ENCODE results near the gene RPL11.
"Not testable (repeated sequence)": the region's sequence is repeated elsewhere in the genome, so short reads cannot be mapped to it uniquely, and the experiment has no call there.

The RPL11 gene

GRCh38 chr1:23682946-23683345 is 8.7 kb upstream of the RPL11 start:
- in situ Hi-C loops (cut with HindIII; ENCODE audit: low sequenced_read_pairs) = no loop called here
- no peak overlapping the region for H3K4me3 ChIP-seq (ENCODE audit: low read depth, low read length)
- TF ChIP-seq CTCF (IDR thresholded peaks at IDR 0.05; ENCODE audit: low read depth, low read length, missing control alignments) = no peak
- no peak for DNase-seq (ENCODE audit: low read depth)

DNA sequence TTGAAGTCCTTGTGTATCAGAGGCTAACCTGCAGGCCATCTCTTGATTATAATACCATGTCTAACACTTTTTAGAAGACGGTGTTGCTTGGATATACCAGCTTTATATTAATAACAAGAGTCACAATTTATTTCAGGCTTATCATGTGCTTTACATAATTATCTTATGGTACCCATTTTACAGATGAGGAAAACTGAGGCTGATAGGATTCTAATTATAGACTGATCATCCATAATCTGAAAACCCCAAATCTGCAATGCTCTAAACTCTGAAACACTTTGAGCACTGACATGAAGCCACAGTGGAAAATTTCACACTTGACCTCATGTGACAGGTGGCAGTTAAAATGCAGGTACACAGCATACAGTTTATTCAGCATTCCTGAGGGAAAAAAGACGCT is 7.2 kb upstream of the RPL11 start:
- DNase-seq (ENCODE audit: low read depth) = no peak
- no peak overlapping the region for H3K4me3 ChIP-seq (ENCODE audit: low read depth, low read length)
- in situ Hi-C loops (cut with HindIII; ENCODE audit: low sequenced_read_pairs) = no loop called here
- no peak for TF ChIP-seq CTCF (IDR thresholded peaks at IDR 0.05; ENCODE audit: low read depth, low read length, missing control alignments)

GRCh38 chr1:23685197-23685596 is 6.4 kb upstream of the RPL11 start:
- in situ Hi-C loops (cut with HindIII; ENCODE audit: low sequenced_read_pairs) = not testable (repeated sequence)

DNA sequence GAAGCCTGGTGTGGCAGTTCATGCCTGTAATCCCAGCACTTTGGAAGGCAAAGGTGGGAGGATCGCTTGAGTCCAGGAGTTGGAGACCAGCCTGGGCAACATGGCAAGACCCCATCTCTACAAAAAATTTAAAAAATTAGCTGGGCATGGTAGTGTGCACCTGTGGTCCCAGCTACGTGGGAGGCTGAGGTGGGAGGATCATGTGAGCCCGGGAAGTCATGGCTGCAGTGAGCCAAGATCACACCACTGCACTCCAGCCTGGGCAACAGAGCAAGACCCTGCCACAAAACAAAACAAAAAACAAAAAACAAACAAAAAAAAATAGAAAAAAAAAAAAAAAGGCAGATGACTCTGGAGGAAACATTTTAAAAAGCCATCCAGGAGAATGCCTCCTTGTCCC is 3.9 kb upstream of the RPL11 start:
- DNase-seq (ENCODE audit: low read depth); H3K4me3 ChIP-seq (ENCODE audit: low read depth, low read length); in situ Hi-C loops (cut with HindIII; ENCODE audit: low sequenced_read_pairs): not testable (repeated sequence)

More at GRCh38 chr1:23685197-23685596, 6.4 kb upstream of the RPL11 start:
- H3K4me3 ChIP-seq (ENCODE audit: low read depth, low read length); DNase-seq (ENCODE audit: low read depth): not testable (repeated sequence)

DNA sequence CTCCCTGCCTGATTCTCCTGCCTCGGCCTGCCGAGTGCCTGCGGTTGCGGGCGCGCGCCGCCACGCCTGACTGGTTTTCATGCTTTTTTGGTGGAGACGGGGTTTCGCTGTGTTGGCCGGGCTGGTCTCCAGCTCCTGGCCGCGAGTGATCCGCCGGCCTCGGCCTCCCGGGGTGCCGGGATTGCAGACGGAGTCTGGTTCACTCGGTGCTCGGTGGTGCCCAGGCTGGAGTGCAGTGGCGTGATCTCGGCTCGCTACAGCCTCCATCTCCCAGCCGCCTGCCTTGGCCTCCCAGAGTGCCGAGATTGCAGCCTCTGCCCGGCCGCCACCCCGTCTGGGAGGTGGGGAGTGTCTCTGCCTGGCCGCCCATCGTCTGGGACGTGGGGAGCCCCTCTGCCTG is 3.3 kb upstream of the RPL11 start:
- in situ Hi-C loops (cut with HindIII; ENCODE audit: low sequenced_read_pairs); H3K4me3 ChIP-seq (ENCODE audit: low read depth, low read length); DNase-seq (ENCODE audit: low read depth): not testable (repeated sequence)

GRCh38 chr1:23692308-23692871 is 784 bp downstream of the RPL11 start:
- peak; percentile 5 for TF ChIP-seq CTCF (IDR thresholded peaks at IDR 0.05; ENCODE audit: low read depth, low read length, missing control alignments)
- no peak for DNase-seq (ENCODE audit: low read depth)
- peak overlapping the region; percentile 91 for H3K4me3 ChIP-seq (ENCODE audit: low read depth, low read length)
- in situ Hi-C loops (cut with HindIII; ENCODE audit: low sequenced_read_pairs) = no loop called here

- TF ChIP-seq CTCF (IDR thresholded peaks at IDR 0.05; ENCODE audit: low read depth, low read length, missing control alignments) = no peak
- H3K4me3 ChIP-seq (ENCODE audit: low read depth, low read length) = peak overlapping the region; percentile 91
- in situ Hi-C loops (cut with HindIII; ENCODE audit: low sequenced_read_pairs) = no loop called here
- DNase-seq (ENCODE audit: low read depth) = no peak
These were observed 2.0 kb downstream of the RPL11 start for GRCh38 chr1:23693599-23693998.

GRCh38 chr1:23694371-23694770 is 2.8 kb downstream of the RPL11 start:
- TF ChIP-seq CTCF (IDR thresholded peaks at IDR 0.05; ENCODE audit: low read depth, low read length, missing control alignments) = no peak
- no peak for DNase-seq (ENCODE audit: low read depth)
- in situ Hi-C loops (cut with HindIII; ENCODE audit: low sequenced_read_pairs) = no loop called here

More at GRCh38 chr1:23694371-23694770, 2.8 kb downstream of the RPL11 start:
- no peak overlapping the region for H3K4me3 ChIP-seq (ENCODE audit: low read depth, low read length)

All from astrocyte of the cerebellum (primary cell).